GM21390 (cell line): ENCODE measurements around the gene SLC28A2.
"Not testable (repeated sequence)": the region's sequence is repeated elsewhere in the genome, so short reads cannot be mapped to it uniquely, and the experiment has no call there.

Source experiments
- ATAC-seq: cut with Tn5 transposase; IDR thresholded peaks from one replicate; pipeline ENCODE4 v1.9.1; 2021; ENCODE audit not compliant: unreplicated experiment

Gene SLC28A2

GRCh38 chr15:45262906-45263461 lies 10.9 kb downstream of the SLC28A2 start:
- no peak for ATAC-seq

- ATAC-seq, result no peak
Measured at GRCh38 chr15:45263854-45264253, 11.8 kb downstream of the SLC28A2 start.

GRCh38 chr15:45265506-45265905 lies 13.5 kb downstream of the SLC28A2 start:
- no peak for ATAC-seq

- no peak for ATAC-seq
Measured at GRCh38 chr15:45268135-45268534, 16.1 kb downstream of the SLC28A2 start.

- no peak for ATAC-seq
Measured at GRCh38 chr15:45274636-45275380, 22.8 kb downstream of the SLC28A2 start.

GRCh38 chr15:45276831-45277230 lies 24.8 kb downstream of the SLC28A2 start:
- no peak for ATAC-seq

GRCh38 chr15:45279024-45279698 lies 27.1 kb downstream of the SLC28A2 start:
- peak; percentile 100 for ATAC-seq

- no peak for ATAC-seq
Measured at GRCh38 chr15:45285413-45285812, 33.4 kb downstream of the SLC28A2 start.

GRCh38 chr15:45287390-45287956 lies 35.4 kb downstream of the SLC28A2 start:
- no peak for ATAC-seq

- ATAC-seq, result no peak
Measured at GRCh38 chr15:45288947-45289346, 36.9 kb downstream of the SLC28A2 start.

- ATAC-seq, result no peak
Measured at GRCh38 chr15:45291822-45292582, 40.0 kb downstream of the SLC28A2 start.

- ATAC-seq, result not testable (repeated sequence)
Measured at GRCh38 chr15:45293326-45293725, 41.3 kb downstream of the SLC28A2 start.

- ATAC-seq, result not testable (repeated sequence)
Measured at GRCh38 chr15:45298964-45299378, 46.9 kb downstream of the SLC28A2 start.

- no peak for ATAC-seq
Measured at GRCh38 chr15:45304711-45305110, 52.7 kb downstream of the SLC28A2 start.

GRCh38 chr15:45306105-45306504 lies 54.1 kb downstream of the SLC28A2 start:
- ATAC-seq, result no peak

- no peak for ATAC-seq
Measured at GRCh38 chr15:45307230-45307924, 55.3 kb downstream of the SLC28A2 start.

- not testable (repeated sequence) for ATAC-seq
Measured at GRCh38 chr15:45314117-45314516, 62.1 kb downstream of the SLC28A2 start.

- no peak for ATAC-seq
Measured at GRCh38 chr15:45314960-45315359, 62.9 kb downstream of the SLC28A2 start.

GRCh38 chr15:45319472-45320214 lies 67.6 kb downstream of the SLC28A2 start:
- no peak for ATAC-seq
